HG03064 (cell line): ENCODE results near the gene STMN1.
"Not testable (repeated sequence)": the region's sequence is repeated elsewhere in the genome, so short reads cannot be mapped to it uniquely, and the experiment has no call there.

Experiments used
- ATAC-seq: cut with Tn5 transposase; IDR thresholded peaks from one replicate; pipeline ENCODE4 v1.9.1; 2021; ENCODE audit warnings: low read depth; ENCODE audit not compliant: unreplicated experiment

The STMN1 gene

GRCh38 chr1:25905680-25906643 lies at the start of gene STMN1:
STMN1 (minus strand) TSS chr1:25906419; CDS start chr1:25904676, 1,743 bp downstream.
- peak; percentile 60 for ATAC-seq

GRCh38 chr1:25955553-25955952 lies 49.3 kb upstream of the STMN1 start:
- no peak for ATAC-seq

GRCh38 chr1:25954282-25954938 lies 48.2 kb upstream of the STMN1 start:
- no peak for ATAC-seq

DNA sequence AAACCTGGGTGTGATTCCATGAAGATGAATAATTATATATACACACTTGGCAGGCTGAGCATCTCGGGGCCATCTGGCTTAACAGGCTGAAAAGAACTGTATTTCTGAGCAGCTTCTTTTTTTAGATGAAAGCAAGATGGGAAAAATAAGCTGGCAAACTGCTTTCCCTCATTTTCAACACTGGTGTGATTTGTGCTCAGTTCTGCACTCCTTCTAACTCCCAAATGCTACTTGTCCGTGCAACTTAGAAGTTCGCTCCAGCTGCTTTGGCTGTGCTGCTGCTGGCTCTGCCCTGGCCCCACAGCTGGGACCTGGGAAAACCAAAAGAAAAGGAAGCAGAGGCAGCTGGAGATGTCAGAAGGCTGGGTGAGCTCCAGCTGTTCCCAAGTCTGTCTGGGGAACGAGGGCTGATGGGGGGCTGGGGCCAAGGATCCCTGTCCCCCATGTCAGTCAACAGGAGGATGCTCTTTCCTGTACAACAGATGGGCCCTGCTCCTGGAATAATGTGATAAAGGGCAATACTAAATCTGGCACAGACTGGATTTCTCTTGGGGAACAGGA lies 46.7 kb upstream of the STMN1 start:
- ATAC-seq = no peak

DNA sequence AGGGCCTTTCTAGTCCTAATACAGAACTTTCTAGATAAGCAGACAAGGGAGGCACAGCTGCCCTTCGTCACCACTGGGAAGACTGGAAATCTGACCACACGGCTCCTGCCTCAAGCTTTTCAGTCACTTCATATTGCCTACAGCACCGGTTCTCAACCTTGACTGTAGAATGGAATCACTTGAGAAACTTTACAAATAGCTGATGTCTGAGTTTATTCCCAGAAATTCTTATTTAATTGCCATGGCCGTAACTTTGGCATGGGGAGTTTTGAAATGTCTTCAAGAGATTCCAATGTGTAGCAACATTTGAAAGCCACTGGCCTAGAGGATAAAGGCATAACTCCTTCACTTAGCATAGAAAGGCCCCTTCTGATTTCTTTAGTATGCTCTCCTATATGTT lies 42.4 kb upstream of the STMN1 start:
- ATAC-seq = no peak

GRCh38 chr1:25947027-25947426 lies 40.8 kb upstream of the STMN1 start:
- no peak for ATAC-seq

GRCh38 chr1:25945761-25946160 lies 39.5 kb upstream of the STMN1 start:
- ATAC-seq = no peak

DNA sequence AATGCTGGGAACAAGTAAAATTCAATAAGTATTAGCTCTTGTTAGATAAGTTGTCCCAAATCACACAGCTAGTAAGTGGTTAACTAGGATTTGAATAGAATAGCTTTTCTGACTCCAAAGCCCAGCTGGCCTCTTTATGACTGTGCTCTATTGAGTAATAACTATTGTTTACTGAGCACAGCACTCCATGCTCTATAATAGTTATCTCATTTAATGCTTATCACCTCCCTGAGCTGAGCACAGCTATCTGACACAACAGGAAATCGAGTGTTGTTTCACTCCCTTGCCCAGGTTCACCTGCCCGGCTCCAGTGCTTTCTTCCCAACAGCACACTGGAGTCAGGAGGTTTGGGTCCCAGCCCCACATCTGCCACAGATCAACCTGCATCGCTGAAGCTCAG lies 38.8 kb upstream of the STMN1 start:
- ATAC-seq = no peak

DNA sequence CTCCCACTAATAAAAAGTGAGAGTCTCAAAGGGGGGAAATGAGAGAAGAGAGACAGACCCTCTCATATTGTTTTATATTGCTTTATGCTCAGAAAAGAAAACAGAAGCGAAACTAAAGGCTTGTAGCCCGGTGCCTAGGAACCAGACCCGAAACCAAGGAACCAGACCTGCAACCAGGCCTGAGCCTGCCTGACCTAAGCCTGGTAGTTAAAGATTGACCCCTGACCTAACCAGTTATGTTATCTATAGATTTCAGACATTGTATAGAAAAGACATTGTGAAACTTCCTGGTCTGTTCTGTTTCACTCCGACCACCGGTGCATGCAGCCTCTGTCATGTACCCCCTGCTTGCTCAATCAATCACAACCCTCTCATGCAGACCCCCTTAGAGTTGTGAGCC lies 37.3 kb upstream of the STMN1 start:
- not testable (repeated sequence) for ATAC-seq

- ATAC-seq = no peak
These were observed 30.7 kb upstream of the STMN1 start for GRCh38 chr1:25936947-25937346.

DNA sequence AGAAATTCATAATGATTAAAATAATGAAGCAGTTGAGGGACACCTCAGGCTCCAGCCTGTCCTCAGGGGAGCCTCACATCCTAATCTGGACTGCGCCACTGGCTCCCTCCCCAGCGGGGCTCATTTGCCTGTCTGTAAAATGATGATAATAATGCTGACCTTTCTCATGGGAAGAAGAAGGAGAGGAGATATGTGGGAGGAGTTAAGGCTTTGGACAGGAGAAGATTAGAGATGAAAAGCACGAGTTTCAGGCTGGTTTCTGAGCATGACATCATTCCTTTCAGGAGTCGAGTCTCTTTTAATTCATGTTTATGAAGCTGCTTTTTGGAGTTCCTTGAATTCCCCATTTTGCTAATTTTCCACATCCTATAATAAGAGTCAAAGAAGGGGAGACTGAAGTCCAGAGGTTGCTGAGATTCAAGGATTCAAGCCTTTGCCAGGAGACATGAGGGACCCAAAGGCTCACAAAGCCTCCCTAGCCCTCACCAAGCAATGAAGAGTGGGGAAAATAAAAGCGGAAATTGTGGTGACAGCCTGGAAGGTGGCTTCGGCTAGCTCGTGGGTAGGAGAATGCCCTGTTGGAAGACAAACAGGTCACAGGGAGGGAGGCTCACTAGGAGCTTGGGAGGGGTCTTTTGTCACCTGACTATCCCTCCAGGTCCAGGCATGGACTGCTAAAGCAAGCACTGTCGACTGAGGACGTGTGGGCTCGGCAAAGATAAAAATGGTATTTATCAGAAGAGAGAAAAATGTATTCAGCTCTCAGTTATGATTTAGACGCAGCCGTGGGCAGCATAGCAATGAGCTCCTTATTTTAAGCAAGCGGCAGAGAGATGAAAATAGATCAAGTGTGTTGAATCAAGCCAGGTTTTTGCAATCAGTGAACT lies 27.5 kb upstream of the STMN1 start:
- no peak for ATAC-seq

DNA sequence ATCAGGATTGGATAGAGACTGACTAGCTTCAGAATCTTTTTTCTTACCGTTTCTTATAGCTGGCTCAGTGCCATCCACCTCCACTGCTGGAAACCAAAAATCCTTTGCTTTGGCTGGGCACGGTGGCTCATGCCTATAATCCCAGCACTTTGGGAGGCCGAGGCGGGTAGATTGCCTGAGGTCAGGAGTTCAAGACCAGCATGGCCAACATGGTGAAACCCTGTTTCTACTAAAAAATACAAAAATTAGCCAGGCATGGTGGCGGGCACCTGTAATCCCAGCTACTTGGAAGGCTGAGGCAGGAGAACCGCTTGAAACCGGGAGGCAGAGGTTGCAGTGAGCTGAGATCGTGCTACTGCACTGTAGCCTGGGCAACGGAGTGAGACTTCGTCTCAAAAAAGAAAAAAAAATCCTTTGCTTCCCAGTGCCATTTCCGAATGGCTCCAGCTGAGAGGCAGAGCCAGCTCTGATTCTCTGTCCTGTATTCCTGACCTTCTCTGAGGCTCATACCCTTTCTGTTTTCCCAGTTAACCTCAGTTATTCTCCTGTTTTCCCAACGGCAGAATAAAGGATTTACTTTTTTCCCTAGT lies 26.7 kb upstream of the STMN1 start:
- ATAC-seq = not testable (repeated sequence)

GRCh38 chr1:25932321-25932720 lies 26.1 kb upstream of the STMN1 start:
- ATAC-seq = no peak

DNA sequence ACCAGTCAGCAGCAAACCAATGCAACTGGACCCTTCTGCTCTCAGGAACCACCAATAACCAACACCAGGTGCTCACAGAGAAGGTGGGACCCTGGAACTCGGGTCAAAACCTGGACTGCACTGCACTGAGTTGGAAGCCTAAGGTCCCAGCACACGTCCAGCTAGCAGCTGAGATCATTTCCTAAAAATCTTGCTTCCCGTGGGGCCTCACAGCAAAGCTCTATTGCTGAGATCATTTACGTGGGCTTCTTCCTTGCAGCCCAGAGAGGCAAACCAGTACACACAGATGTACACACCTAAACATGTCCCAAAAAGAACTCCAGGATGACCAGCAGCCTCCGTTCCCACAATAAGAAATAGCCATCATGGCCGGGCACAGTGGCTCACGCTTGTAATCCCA lies 22.8 kb upstream of the STMN1 start:
- ATAC-seq = no peak

- no peak for ATAC-seq
These were observed 21.5 kb upstream of the STMN1 start for GRCh38 chr1:25927521-25928265.

- no peak for ATAC-seq
These were observed 20.7 kb upstream of the STMN1 start for GRCh38 chr1:25926731-25927496.

DNA sequence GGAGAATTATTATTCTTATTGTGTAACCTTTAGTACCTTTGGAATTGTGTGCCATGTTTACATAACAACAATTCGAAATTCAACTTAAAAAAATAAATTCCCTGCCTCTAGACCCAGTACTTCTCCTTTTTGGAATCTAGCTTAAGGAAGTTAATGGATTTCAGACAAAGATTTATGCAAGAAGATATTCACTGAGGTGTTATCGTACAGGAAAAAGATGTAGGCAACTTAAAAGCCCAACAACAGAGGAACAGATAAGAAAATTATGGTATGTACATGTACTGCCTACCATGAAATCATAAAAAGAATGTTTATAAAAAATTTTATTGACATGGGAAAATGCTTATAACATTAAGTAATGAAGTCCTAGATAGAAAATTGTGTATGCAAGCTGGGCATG lies 18.2 kb upstream of the STMN1 start:
- ATAC-seq = no peak

GRCh38 chr1:25922971-25923552 lies 16.8 kb upstream of the STMN1 start:
- ATAC-seq = no peak
